IPS-20b (cell line): ENCODE results near the gene MICAL3.
"Not testable (repeated sequence)": the region's sequence is repeated elsewhere in the genome, so short reads cannot be mapped to it uniquely, and the experiment has no call there.

Source experiments
- H3K27ac ChIP-seq: one replicate; pipeline ENCODE4 v1.5.1; 2013; ENCODE audit warnings: low read length
- H3K27me3 ChIP-seq: 2 replicates; pipeline ENCODE4 v1.6.1; 2013; ENCODE audit warnings: mild to moderate bottlenecking, low read length, inconsistent platforms; ENCODE audit not compliant: insufficient read depth
- H3K36me3 ChIP-seq: 2 replicates; pipeline ENCODE4 v1.6.1; 2013; ENCODE audit warnings: low read depth, mild to moderate bottlenecking, inconsistent platforms, low read length, moderate library complexity; ENCODE audit not compliant: insufficient read depth
- H3K4me1 ChIP-seq: 2 replicates; pipeline ENCODE4 v1.6.1; 2013; ENCODE audit warnings: mild to moderate bottlenecking, control low read depth, inconsistent platforms, low read length, moderate library complexity; ENCODE audit not compliant: insufficient read depth
- H3K4me3 ChIP-seq: 2 replicates; pipeline ENCODE4 v1.5.1; 2013; ENCODE audit warnings: mild to moderate bottlenecking, low read length, inconsistent platforms
- H3K9ac ChIP-seq: 2 replicates; pipeline ENCODE4 v1.6.1; 2013; ENCODE audit warnings: low read depth, mild to moderate bottlenecking, inconsistent platforms, low read length, moderate library complexity
- H3K9me3 ChIP-seq: 2 replicates; pipeline ENCODE4 v1.6.1; 2013; ENCODE audit warnings: mild to moderate bottlenecking, low read depth, low read length, inconsistent platforms; ENCODE audit not compliant: insufficient read depth

The MICAL3 gene

DNA sequence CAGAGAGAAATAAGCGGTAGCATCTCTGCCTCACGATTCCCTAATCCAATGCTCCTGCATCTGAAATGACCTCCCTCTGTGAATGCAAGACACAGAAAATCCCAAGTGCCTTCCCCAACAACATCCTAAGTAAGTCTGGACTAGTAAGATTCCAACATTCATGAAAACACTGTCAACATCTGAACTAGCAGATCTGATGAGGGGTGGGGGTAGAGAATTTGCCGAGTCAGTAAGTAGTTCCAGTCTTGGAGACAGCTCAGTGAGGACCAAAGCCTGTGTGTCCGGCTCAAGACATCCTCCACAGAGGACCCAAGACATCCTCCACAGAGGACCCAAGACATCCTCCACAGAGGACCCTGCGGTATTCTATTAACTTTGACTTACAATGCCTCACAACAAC is 259.5 kb downstream of the MICAL3 start:
- not testable (repeated sequence) for H3K4me1 ChIP-seq, H3K9ac ChIP-seq, H3K4me3 ChIP-seq, H3K9me3 ChIP-seq, H3K36me3 ChIP-seq, H3K27me3 ChIP-seq, H3K27ac ChIP-seq

DNA sequence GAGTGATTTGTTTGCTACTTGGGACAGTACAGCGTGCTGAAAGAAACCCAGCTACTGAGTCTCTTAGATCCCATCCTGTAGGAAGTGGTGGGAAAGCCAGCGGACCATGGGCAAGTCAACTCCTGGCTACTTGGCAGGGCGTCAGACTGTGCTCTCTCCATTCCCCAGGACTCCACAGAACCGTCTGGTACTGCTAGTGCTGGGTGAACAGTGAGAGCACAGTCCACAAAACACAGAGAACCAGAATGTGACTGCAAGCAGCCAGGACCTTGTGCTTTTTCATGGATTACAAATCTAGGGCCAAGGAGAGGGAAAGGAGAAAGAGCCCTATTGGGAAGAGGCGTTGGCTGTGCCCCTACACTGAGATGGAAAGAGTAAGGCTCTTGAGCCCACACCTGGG is 260.3 kb downstream of the MICAL3 start:
- Histone ChIP-seq H3K36me3 (no peaks in the 10 kb centered on the region), H3K27ac (no peak overlapping the region), H3K4me1 (no peaks in the 10 kb centered on the region), H3K9ac (no peak overlapping the region), H3K4me3 (no peak overlapping the region), H3K9me3 (no peaks in the 10 kb centered on the region), H3K27me3 (no peaks in the 10 kb centered on the region)

DNA sequence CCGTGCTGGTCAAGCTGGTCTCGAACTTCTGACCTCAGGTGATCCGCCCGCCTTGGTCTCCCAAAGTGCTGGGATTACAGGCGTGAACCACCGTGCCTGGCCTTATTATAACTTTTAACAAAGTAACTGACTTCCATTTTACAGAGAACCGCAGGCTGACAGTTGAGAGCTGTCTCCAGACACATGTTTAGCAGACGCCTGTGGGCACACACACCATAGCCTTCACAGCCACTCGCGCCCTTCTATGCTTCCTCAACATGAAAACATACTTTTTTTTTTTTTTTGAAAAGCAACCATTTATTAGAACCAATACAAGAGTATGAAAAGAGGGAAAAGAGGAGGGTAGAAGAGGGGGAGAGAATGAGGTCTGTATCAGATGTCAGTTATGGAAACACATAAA is 260.9 kb downstream of the MICAL3 start:
- H3K4me1 ChIP-seq, H3K27me3 ChIP-seq, H3K9ac ChIP-seq, H3K4me3 ChIP-seq, H3K36me3 ChIP-seq, H3K27ac ChIP-seq, H3K9me3 ChIP-seq: not testable (repeated sequence)

DNA sequence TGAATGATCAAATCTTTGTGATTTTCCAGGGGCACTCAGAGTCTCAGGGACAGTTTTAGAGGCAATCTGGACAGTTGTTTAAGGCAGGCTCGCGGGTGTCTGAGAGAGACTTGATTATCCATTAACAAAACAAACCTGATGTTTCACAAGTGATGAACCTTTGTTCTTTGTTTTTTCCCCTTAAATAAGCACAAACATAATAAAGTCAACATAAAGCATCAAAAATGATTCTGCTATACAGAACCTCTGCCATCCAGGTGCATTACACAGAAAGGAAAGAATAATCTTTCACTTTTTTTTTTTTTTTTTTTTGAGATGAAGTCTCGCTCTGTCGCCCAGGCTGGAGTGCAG is 263.2 kb downstream of the MICAL3 start:
- H3K9ac ChIP-seq, result no peak overlapping the region
- H3K4me1 ChIP-seq, result no peaks in the 10 kb centered on the region
- H3K27me3 ChIP-seq, result no peaks in the 10 kb centered on the region
- H3K36me3 ChIP-seq, result no peaks in the 10 kb centered on the region
- H3K27ac ChIP-seq, result no peak overlapping the region
- H3K4me3 ChIP-seq, result no peak overlapping the region
- no peaks in the 10 kb centered on the region for H3K9me3 ChIP-seq

DNA sequence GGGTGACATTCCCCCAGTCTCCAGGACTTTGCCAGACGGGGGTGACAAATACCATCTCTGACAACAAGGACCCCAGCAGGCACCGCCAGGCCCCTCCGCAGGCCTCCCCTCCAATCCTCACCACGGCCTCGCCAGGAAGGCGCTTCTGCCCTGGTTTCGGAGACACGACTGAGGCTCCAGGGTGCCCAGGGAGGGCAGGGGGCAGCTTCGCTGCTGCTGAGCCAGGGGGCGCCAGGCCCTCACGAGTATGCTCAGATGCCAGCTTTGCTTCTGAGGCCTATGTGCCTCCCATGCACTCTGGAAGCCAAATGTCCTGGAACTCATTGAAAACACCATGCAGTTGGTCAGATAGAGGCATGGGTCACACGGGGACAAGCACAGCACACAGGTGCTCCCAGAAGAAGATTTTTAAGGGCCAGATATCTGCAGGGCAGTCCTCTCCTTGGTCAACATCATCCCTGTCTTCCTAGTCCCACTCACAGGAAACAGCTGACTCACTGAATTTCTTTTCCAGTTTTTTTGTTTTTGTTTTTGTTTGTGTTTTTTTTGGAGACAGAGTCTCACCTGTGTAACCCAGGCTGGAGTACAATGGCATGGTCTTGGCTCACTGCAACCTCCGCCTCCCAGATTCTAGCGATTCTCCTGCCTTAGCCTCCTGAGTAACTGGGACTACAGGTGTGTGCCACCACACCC is 270.0 kb downstream of the MICAL3 start:
- Histone ChIP-seq H3K36me3 (no peaks in the 10 kb centered on the region), H3K4me3 (no peak overlapping the region), H3K27me3 (no peaks in the 10 kb centered on the region), H3K9me3 (no peaks in the 10 kb centered on the region), H3K27ac (no peak overlapping the region), H3K4me1 (no peaks in the 10 kb centered on the region), H3K9ac (no peak overlapping the region)

DNA sequence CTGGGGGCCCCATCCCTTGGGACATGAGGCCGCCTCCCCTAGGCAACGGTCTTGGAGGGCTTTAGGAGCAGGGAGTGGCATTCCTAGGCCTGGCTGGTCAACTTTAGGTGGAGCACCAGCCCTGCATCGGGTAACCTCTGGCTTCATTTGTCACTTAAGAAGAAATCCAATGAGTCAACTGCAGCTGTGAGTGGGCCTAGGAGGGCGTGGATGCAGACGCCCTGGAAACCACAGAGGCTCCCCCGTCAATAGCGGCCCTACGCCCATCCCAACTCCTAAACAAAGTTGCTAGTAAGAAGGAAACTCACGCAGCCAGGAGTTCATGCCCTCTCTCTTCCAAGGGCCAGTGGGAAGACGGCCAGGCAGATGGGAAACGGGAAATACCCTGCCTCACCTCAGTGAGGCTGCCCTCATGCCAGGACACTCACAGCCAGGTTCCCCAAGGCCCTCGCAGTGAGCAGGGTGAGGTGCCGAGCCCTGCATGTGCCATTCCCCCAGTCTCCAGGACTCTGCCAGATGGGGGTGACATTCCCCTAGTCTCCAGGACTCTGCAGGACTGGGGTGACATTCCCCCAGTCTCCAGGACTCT is 270.9 kb downstream of the MICAL3 start:
- Histone ChIP-seq H3K36me3 (no peaks in the 10 kb centered on the region), H3K9ac (no peak overlapping the region), H3K4me3 (no peak overlapping the region), H3K4me1 (no peaks in the 10 kb centered on the region), H3K27me3 (no peaks in the 10 kb centered on the region), H3K9me3 (no peaks in the 10 kb centered on the region), H3K27ac (no peak overlapping the region)

DNA sequence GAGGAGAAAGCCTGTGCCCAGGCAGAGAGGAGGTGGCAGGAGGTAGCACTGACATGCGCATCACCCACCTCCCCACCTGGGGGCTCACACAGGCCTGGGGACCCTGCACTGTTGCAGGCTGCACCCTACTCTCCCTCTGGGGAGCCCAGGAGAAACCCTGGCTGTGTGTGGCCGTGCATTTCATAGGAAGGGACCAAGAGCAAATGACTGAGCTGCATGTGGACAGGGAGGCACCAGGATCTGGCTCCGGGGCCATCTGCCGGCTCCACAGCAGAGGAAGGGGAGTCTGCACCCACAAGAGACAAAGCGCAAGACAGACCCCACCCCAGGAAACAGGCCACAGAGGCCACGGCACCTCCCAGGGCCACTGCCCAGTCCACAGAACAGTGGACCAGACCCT is 272.8 kb downstream of the MICAL3 start:
- H3K27ac ChIP-seq, result no peak overlapping the region
- H3K4me3 ChIP-seq, result no peak overlapping the region
- no peaks in the 10 kb centered on the region for H3K36me3 ChIP-seq
- H3K9me3 ChIP-seq, result no peaks in the 10 kb centered on the region
- no peaks in the 10 kb centered on the region for H3K4me1 ChIP-seq
- no peak overlapping the region for H3K9ac ChIP-seq
- H3K27me3 ChIP-seq, result no peaks in the 10 kb centered on the region

DNA sequence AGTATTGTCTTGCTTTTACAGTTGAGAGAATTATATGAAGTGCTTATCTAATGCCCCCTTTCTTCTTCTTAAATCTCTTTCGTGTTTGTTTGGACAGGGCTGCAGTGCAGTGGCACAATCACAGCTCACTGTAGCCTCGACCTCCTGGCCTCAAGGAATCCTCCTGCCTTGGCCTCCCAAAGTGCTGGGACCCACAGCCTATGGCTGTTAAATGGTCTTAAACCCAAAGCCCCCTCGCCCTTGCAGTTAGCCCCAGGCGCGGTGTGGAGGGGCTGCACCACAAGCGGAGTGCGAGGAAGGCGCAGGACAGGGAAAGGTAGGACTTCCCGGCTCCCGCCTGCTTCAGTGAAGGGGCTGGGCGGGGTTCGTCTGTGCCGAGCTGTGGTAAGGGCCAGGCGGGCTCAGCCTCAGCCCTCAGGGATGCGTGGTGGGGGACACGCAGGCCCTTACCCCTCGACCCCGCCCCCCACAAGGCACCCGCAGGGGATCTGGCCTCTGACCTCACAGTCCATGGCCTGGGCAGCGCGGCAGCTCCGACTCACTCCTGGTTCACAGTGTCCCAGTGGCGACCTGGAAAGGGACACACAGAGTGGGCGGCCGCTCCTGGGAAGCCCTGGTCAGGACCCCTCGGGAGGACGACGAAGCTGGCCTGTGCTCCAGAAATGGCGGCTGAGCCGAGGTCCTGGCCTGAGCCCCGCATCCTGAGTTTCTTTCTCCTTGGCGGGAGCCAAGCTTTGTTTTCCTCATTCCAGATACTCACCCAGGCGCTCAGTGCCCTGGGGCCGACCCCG is 274.6 kb downstream of the MICAL3 start:
- Histone ChIP-seq H3K36me3 (no peaks in the 10 kb centered on the region), H3K4me1 (no peaks in the 10 kb centered on the region), H3K27ac (no peak overlapping the region)

DNA sequence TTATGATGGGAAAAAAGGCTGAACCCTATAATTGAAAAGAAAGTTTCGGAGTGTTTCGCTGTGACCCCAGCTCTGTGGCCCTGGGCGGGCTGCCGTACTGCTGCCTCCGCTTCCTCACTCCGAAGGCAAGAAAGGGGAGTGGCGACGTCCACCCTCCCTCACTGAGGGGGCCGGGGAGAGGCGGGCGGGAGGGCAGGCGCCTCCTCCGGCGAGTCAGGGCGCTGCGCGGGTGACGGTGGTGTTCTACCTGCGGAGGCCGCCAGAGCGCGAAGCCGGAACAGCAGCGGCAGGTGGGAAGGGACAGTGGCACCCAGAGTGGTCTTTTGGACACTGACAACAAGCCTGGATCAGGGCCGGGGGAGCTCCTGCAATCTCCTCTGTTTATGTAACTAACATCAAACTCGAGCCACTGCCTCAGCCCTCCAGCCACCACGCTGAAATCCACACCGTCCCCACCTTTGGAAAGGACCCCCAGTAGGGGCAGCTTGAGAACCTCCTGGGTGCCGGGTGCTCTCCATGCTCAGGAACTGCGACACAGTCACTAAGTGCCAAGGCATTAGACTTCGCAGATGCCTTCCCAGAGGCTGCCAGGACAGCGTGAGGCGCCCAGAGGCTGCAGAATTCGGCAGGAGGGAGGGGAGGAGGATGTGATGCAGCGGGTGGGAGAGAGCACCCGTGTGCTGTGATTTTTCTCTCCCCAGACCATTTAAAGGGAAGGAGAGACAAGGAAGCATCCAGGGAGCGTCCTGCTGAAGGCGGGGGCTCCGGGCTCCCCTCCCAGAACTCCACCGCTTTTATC is 275.6 kb downstream of the MICAL3 start:
- Histone ChIP-seq H3K9me3 (no peaks in the 10 kb centered on the region), H3K36me3 (no peaks in the 10 kb centered on the region), H3K27me3 (no peaks in the 10 kb centered on the region), H3K4me1 (no peaks in the 10 kb centered on the region), H3K9ac (no peak overlapping the region), H3K27ac (no peak overlapping the region), H3K4me3 (no peak overlapping the region)

More for the DNA sequence above, 274.6 kb downstream of the MICAL3 start:
- no peak overlapping the region for H3K4me3 ChIP-seq
- no peak overlapping the region for H3K9ac ChIP-seq
- H3K27me3 ChIP-seq, result no peaks in the 10 kb centered on the region
- no peaks in the 10 kb centered on the region for H3K9me3 ChIP-seq

DNA sequence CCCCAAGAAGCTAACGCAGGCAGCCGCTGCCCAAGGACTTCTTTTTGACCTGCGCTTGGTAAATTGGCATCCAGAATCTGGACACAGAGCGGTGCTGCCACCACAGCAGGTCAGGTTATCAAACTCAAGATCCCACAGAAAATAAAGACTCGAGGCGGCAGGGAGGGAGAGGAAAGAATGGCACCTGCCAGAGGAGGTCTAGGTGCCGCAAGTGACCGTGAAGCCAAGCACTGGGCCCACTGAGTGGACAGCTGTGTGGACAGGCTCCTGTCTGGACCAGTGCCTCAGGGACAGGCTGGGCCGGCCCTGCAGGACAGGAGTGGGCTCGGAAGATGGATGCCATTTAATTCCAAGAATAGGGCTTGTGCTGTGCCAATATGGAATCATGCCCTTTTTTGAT is 277.4 kb downstream of the MICAL3 start:
- no peak overlapping the region for H3K27ac ChIP-seq
- no peaks in the 10 kb centered on the region for H3K9me3 ChIP-seq
- no peaks in the 10 kb centered on the region for H3K27me3 ChIP-seq
- H3K4me1 ChIP-seq, result no peaks in the 10 kb centered on the region
- no peaks in the 10 kb centered on the region for H3K36me3 ChIP-seq
- no peak overlapping the region for H3K4me3 ChIP-seq
- H3K9ac ChIP-seq, result no peak overlapping the region

DNA sequence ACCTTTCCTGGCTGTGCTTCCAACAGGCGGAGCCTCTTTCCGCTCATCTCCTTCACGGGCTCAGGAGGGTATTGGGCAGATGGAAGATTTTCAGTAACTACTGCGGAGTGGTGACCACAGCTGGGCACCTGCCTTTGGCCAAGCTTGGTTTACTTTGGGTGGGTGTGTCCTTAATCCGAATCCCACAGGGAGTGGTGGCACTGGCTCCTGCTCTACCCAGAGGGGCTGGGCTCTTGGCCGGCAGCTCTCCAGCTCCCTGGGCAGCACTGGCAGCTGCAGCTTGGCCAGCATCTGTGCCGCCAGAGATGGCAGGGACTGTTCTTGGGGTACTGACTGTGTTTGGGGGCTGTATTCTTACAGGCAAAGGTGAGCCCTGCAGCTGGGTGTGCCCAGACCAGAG is 279.9 kb downstream of the MICAL3 start:
- Histone ChIP-seq H3K27ac (no peak overlapping the region), H3K9me3 (no peaks in the 10 kb centered on the region), H3K27me3 (no peaks in the 10 kb centered on the region), H3K36me3 (no peaks in the 10 kb centered on the region), H3K4me1 (no peaks in the 10 kb centered on the region), H3K9ac (no peak overlapping the region), H3K4me3 (no peak overlapping the region)
